Activated naive CD4-positive, alpha-beta T cell treated with anti-CD3 and anti-CD28 coated beads for 36 hours (primary cell): ENCODE data around the gene EXOSC7. TPM values are rescaled to one million over a fixed set of nuclear protein-coding genes. Genes with fewer than 3 reads are reported as not detected.

Source experiments
- CTCF ChIA-PET: fragments of 350-600 bp; sonication (Branson Sonifier 250); formaldehyde crosslinking; loops from one replicate; lab custom pipeline; 2021; ENCODE audit warnings: antibody characterized with exemption; lab: Charles Lee
- DNase-seq: peaks from one replicate; pipeline ENCODE4 v3.0.0-alpha.2; 2020
- H3K27ac Mint-ChIP-seq: one replicate; pipeline ENCODE4 v1.8.0; 2021; ENCODE audit warnings: mild to moderate bottlenecking, mixed read lengths
- H3K27me3 Mint-ChIP-seq: one replicate; pipeline ENCODE4 v1.8.0; 2021; ENCODE audit warnings: low read depth, mixed read lengths
- H3K36me3 Mint-ChIP-seq: one replicate; pipeline ENCODE4 v1.8.0; 2021; ENCODE audit warnings: low read depth, mixed read lengths
- H3K4me1 Mint-ChIP-seq: one replicate; pipeline ENCODE4 v1.8.0; 2021; ENCODE audit warnings: low read depth, mixed read lengths
- H3K4me3 Mint-ChIP-seq: one replicate; pipeline ENCODE4 v1.8.0; 2021; ENCODE audit warnings: mild to moderate bottlenecking, moderate library complexity, mixed read lengths
- H3K9me3 Mint-ChIP-seq: one replicate; pipeline ENCODE4 v1.8.0; 2021; ENCODE audit warnings: mixed read lengths
- intact Hi-C: fragments of 100-400 bp; cut with micrococcal nuclease; formaldehyde crosslinking; loops from one replicate; pipeline ENCODE4 v1.15.1; 2023
- total RNA-seq, 2 experiments: library from RNA; stranded (reverse); gene quantifications; one replicate each; pipeline ENCODE4 v1.2.3, GENCODE V29; 2021

The EXOSC7 gene
- total RNA-seq, 2 experiments from 2014 or later, result 61.4 to 64.7 TPM

GRCh38 chr3:45032113-45032512, 56.1 kb downstream of the EXOSC7 start:
- peaks cover 16% of the 10 kb centered on the region for H3K27me3 Mint-ChIP-seq
- intact Hi-C loops, result no loop called here
- H3K4me3 Mint-ChIP-seq, result no peak overlapping the region
- H3K4me1 Mint-ChIP-seq, result peaks cover 17% of the 10 kb centered on the region
- no peaks in the 10 kb centered on the region for H3K36me3 Mint-ChIP-seq
- DNase-seq, result no peak
- CTCF ChIA-PET, result interaction anchor here (0.6 to 1.1 kb wide), 2 partner anchors 85 to 179 kb away, joined by 3 to 4 read pairs; no protein-coding TSS in a partner anchor
- no peaks in the 10 kb centered on the region for H3K9me3 Mint-ChIP-seq
- no peak overlapping the region for H3K27ac Mint-ChIP-seq

DNA sequence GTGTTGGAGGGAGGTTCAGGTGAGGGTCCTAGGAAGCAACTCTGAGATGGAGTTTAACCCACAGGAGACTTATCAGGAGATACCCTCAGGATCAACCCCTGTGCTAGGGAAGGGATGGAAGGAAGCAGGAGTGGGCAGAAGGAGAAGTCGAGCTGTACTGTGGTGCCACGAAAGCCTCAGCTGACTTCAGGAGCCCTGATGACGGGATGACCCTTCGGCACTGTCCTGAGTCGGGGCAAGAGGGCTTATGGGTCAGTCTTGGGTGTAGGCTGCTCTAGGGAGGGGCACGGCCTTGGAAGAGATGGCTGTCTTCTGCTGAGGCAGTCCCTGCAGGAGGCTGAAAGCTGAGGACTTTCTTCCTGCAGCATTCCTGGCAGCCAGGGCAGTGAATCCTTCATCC, 57.7 kb downstream of the EXOSC7 start:
- H3K27me3 Mint-ChIP-seq, result peaks cover 16% of the 10 kb centered on the region
- no peak for DNase-seq
- H3K4me3 Mint-ChIP-seq, result no peak overlapping the region
- no peak overlapping the region for H3K27ac Mint-ChIP-seq
- intact Hi-C loops, result no loop called here
- CTCF ChIA-PET, result interaction anchor here (0.6 to 1.3 kb wide), 2 partner anchors 58 to 701 kb away, joined by 3 read pairs; partner anchors contain the start of genes EXOSC7 and ZDHHC3
- no peaks in the 10 kb centered on the region for H3K9me3 Mint-ChIP-seq
- H3K4me1 Mint-ChIP-seq, result peaks cover 21% of the 10 kb centered on the region
- H3K36me3 Mint-ChIP-seq, result no peaks in the 10 kb centered on the region

DNA sequence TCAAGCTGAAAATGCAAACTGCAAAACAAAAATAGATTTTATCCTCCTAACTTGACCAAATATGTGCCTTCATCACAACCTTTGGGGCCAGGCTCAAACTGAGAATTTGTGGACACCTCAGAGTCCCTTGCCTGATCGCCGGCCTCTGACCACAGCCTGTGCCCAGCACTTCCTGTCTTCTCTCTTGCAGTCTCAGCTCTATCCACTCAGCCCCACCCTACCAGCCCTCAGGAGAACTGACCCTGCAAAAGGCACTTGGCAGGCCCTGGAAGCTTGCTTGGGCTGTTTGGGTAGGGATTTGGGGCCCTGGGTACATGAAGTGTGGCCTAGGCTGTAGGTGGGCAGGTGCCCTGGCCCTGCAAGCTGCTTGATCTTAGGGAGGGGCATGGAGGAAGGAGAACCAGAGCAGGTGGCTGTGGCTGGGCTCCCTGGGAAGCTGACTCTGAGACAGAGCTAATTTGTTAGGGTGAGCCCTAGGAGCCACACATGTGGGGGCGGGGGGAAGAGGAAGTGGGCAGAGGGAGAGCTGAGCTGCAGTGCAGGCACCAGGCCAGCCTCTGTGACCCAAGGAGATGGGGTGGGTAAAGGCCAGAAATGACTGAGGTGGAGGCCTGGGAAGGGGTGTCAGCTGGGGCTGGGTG, 58.7 kb downstream of the EXOSC7 start:
- H3K27ac Mint-ChIP-seq, result no peak overlapping the region

GRCh38 chr3:45035441-45036301, 59.6 kb downstream of the EXOSC7 start:
- peak overlapping the region; percentile 49 for H3K4me3 Mint-ChIP-seq
- CTCF ChIA-PET, result interaction anchor here (0.9 to 15.7 kb wide), 7 partner anchors 10 to 624 kb away, joined by 3 to 299 read pairs (median 4); no protein-coding TSS in a partner anchor
- peaks cover 16% of the 10 kb centered on the region for H3K27me3 Mint-ChIP-seq
- H3K4me1 Mint-ChIP-seq, result peaks cover 24% of the 10 kb centered on the region
- no peak overlapping the region for H3K27ac Mint-ChIP-seq
- intact Hi-C loops, result loop anchor here (2.0 to 5.0 kb wide), 4 partner anchors 19 to 893 kb away; no protein-coding TSS in a partner anchor
- no peaks in the 10 kb centered on the region for H3K9me3 Mint-ChIP-seq
- DNase-seq, result peak; percentile 18
- H3K36me3 Mint-ChIP-seq, result no peaks in the 10 kb centered on the region

More for the DNA sequence above, 58.7 kb downstream of the EXOSC7 start:
- no peaks in the 10 kb centered on the region for H3K9me3 Mint-ChIP-seq
- intact Hi-C loops, result loop anchor here (5.0 kb wide), 1 partner anchor 798 kb away; no protein-coding TSS in a partner anchor
- H3K4me3 Mint-ChIP-seq, result no peak overlapping the region
- peak; percentile 37 for DNase-seq
- CTCF ChIA-PET, result interaction anchor here (15.7 kb wide), 1 partner anchor 173 kb away, joined by 299 read pairs; no protein-coding TSS in a partner anchor
- H3K4me1 Mint-ChIP-seq, result peaks cover 21% of the 10 kb centered on the region
- peaks cover 16% of the 10 kb centered on the region for H3K27me3 Mint-ChIP-seq
- H3K36me3 Mint-ChIP-seq, result no peaks in the 10 kb centered on the region

- DNase-seq, result peak; percentile 97
- H3K4me1 Mint-ChIP-seq, result peaks cover 41% of the 10 kb centered on the region
- no peaks in the 10 kb centered on the region for H3K9me3 Mint-ChIP-seq
- intact Hi-C loops, result loop anchor here (1.0 to 5.0 kb wide), 7 partner anchors 17 to 891 kb away; partner anchors contain the start of gene TMEM158
- CTCF ChIA-PET, result interaction anchor here (0.6 to 15.7 kb wide), 26 partner anchors 9 to 653 kb away, joined by 3 to 299 read pairs (median 3); partner anchors contain the start of gene TMEM158
- H3K4me3 Mint-ChIP-seq, result peak overlapping the region; percentile 17
- H3K27ac Mint-ChIP-seq, result no peak overlapping the region
- H3K36me3 Mint-ChIP-seq, result no peaks in the 10 kb centered on the region
- H3K27me3 Mint-ChIP-seq, result peaks cover 16% of the 10 kb centered on the region
Observed at GRCh38 chr3:45037720-45038455, 61.8 kb downstream of the EXOSC7 start.

- CTCF ChIA-PET, result interaction anchor here (0.6 to 15.7 kb wide), 21 partner anchors 8 to 675 kb away, joined by 3 to 299 read pairs (median 5); no protein-coding TSS in a partner anchor
Observed at GRCh38 chr3:45041666-45042065, 65.6 kb downstream of the EXOSC7 start.

GRCh38 chr3:45042162-45042561, 66.1 kb downstream of the EXOSC7 start:
- H3K27ac Mint-ChIP-seq, result no peak overlapping the region
- no peaks in the 10 kb centered on the region for H3K9me3 Mint-ChIP-seq
- DNase-seq, result no peak
- H3K4me1 Mint-ChIP-seq, result peaks cover 23% of the 10 kb centered on the region
- peaks cover 6% of the 10 kb centered on the region for H3K27me3 Mint-ChIP-seq
- no peaks in the 10 kb centered on the region for H3K36me3 Mint-ChIP-seq
- CTCF ChIA-PET, result interaction anchor here (0.6 to 15.7 kb wide), 12 partner anchors 13 to 675 kb away, joined by 3 to 299 read pairs (median 6); no protein-coding TSS in a partner anchor
- intact Hi-C loops, result loop anchor here (5.0 kb wide), 2 partner anchors 70 to 290 kb away; no protein-coding TSS in a partner anchor
- H3K4me3 Mint-ChIP-seq, result no peak overlapping the region

More at GRCh38 chr3:45041666-45042065, 65.6 kb downstream of the EXOSC7 start:
- Mint-ChIP-seq H3K36me3 (no peaks in the 10 kb centered on the region), H3K4me3 (no peak overlapping the region), H3K27ac (no peak overlapping the region), H3K4me1 (peaks cover 23% of the 10 kb centered on the region), H3K9me3 (no peaks in the 10 kb centered on the region), H3K27me3 (peaks cover 4% of the 10 kb centered on the region)
- intact Hi-C loops, result loop anchor here (2.0 to 5.0 kb wide), 4 partner anchors 71 to 1037 kb away; no protein-coding TSS in a partner anchor
- DNase-seq, result peak; percentile 11

DNA sequence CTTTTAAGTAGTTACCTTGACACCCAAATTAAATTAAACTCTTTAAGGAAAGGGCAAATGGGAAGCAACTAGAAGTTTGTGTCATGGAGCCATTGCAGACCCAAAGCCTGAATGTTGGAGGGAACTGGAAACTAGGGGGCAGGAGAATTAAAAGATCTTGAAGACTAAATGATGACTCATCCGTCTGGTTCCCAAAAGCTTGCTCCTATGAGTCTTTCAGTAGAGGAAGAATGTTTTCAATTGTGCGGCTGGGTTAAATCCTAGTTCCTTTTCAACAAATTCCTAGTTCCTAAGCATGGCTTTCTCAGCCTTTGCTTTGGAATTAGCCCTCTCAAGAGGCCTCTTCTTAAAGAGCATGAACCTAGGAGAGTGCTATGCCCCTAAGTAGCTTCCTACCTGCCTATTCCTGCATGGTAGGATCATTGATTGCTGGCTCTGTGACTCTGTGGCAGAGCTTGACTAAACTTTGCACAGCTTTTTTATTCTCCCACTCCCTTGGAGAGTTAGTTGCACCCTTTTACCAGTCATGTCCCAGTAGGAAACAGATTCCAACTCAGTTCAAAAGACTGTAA, 67.8 kb downstream of the EXOSC7 start:
- CTCF ChIA-PET, result interaction anchor here (1.1 to 15.7 kb wide), 3 partner anchors 7 to 164 kb away, joined by 3 to 299 read pairs (median 6); no protein-coding TSS in a partner anchor
- intact Hi-C loops, result loop anchor here (5.0 kb wide), 2 partner anchors 68 to 288 kb away; no protein-coding TSS in a partner anchor
- no peak for DNase-seq

GRCh38 chr3:45048244-45048643, 72.2 kb downstream of the EXOSC7 start:
- Mint-ChIP-seq H3K27me3 (peaks cover 8% of the 10 kb centered on the region), H3K4me3 (no peak overlapping the region), H3K36me3 (no peaks in the 10 kb centered on the region)

More for the DNA sequence above, 67.8 kb downstream of the EXOSC7 start:
- no peak overlapping the region for H3K27ac Mint-ChIP-seq
- no peak overlapping the region for H3K4me3 Mint-ChIP-seq
- H3K36me3 Mint-ChIP-seq, result no peaks in the 10 kb centered on the region
- H3K9me3 Mint-ChIP-seq, result no peaks in the 10 kb centered on the region
- H3K4me1 Mint-ChIP-seq, result peaks cover 20% of the 10 kb centered on the region
- H3K27me3 Mint-ChIP-seq, result peaks cover 6% of the 10 kb centered on the region

DNA sequence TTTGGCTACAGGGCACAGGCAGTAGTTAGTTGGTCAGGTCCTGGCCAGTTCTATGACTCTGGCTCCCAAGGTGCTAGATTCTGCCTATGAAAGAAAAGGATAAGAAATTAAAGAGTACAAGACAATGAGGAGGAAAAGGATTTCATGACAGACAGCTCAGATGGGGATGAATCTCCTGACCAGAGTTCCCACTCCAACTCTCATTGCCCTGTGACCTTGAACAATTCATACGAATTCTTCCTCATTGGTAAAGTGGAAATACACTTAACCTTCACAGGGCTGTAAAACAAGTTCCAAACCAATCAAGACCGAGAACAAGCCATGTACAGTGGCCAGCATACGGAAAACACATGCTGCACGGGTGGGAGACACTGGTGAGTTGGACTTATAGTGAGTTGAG, 73.8 kb downstream of the EXOSC7 start:
- no peaks in the 10 kb centered on the region for H3K36me3 Mint-ChIP-seq
- DNase-seq, result no peak
- no peak overlapping the region for H3K27ac Mint-ChIP-seq
- H3K4me3 Mint-ChIP-seq, result no peak overlapping the region
- CTCF ChIA-PET, result interaction anchor here (0.7 to 15.7 kb wide), 3 partner anchors 9 to 277 kb away, joined by 4 to 299 read pairs (median 12); no protein-coding TSS in a partner anchor
- H3K27me3 Mint-ChIP-seq, result peaks cover 6% of the 10 kb centered on the region
- H3K9me3 Mint-ChIP-seq, result no peaks in the 10 kb centered on the region
- H3K4me1 Mint-ChIP-seq, result peaks cover 6% of the 10 kb centered on the region
- intact Hi-C loops, result no loop called here

More at GRCh38 chr3:45048244-45048643, 72.2 kb downstream of the EXOSC7 start:
- CTCF ChIA-PET, result interaction anchor here (1.2 to 15.7 kb wide), 3 partner anchors 10 to 160 kb away, joined by 3 to 299 read pairs (median 3); no protein-coding TSS in a partner anchor
- no peak overlapping the region for H3K27ac Mint-ChIP-seq
- no peaks in the 10 kb centered on the region for H3K4me1 Mint-ChIP-seq
- intact Hi-C loops, result no loop called here
- H3K9me3 Mint-ChIP-seq, result no peaks in the 10 kb centered on the region
- no peak for DNase-seq

DNA sequence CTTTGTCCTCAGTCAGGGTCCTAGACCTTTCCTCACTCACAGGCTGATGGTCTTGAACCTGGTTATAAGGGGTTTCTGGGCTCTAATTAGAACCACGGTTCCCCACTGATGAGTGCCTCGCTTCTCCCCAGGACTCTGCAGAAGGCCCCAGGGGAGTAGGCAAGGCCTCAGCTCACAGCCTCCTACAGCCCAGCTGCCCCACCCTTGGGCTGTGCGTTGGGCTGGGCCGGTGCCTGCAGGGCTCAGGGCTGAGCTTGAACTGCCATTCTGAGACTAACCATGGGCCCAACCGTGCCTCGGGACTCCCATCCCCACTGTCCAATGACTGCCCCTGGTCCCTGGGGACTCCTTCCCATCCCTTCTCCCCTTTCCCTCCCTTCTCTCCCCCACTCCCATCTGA, 75.6 kb downstream of the EXOSC7 start:
- DNase-seq, result no peak
- CTCF ChIA-PET, result interaction anchor here (0.6 kb wide), 1 partner anchor 609 kb away, joined by 3 read pairs; no protein-coding TSS in a partner anchor
- Mint-ChIP-seq H3K4me1 (peaks cover 8% of the 10 kb centered on the region), H3K27me3 (peaks cover 6% of the 10 kb centered on the region), H3K9me3 (no peaks in the 10 kb centered on the region), H3K4me3 (no peak overlapping the region), H3K27ac (no peak overlapping the region), H3K36me3 (no peaks in the 10 kb centered on the region)
- intact Hi-C loops, result no loop called here
